Cardiac septum (tissue), 1 donor: ENCODE measurements around the gene SRSF8. TPM values are rescaled to one million over a fixed set of nuclear protein-coding genes. Genes with fewer than 3 reads are reported as not detected.

ENCODE experiments used
- DNase-seq: peaks from one replicate; pipeline ENCODE4 v3.0.0-alpha.2; 2020; ENCODE audit warnings: low spot score
- intact Hi-C: fragments of 100-400 bp; cut with DNase I; formaldehyde crosslinking; loops from one replicate; pipeline ENCODE4 v1.14.0; 2022
- total RNA-seq: library from RNA; stranded (reverse); fragmentation: NEBNext Ultra II Directional; extraction: Animal tissue kit (Norgen Biotek cat#: 25700); gene quantifications from one replicate; pipeline ENCODE4 v1.2.1, GENCODE V29; 2021
- donor health status: DM: no; HTN: no; CAD: no.

Gene SRSF8
- total RNA-seq, 1 donor from 2014 or later = 25.1 TPM

GRCh38 chr11:95089620-95090542 lies 23.2 kb downstream of the SRSF8 start, which contains the start of gene ENDOD1:
TSS of gene ENDOD1 (plus strand) at chr11:95089846. CDS start at chr11:95089928, 82 bp downstream.
- intact Hi-C loops = loop anchor here (5.0 to 10.0 kb wide), 2 partner anchors 62 to 145 kb away; partner anchors contain the start of gene SESN3
- DNase-seq = peak; percentile 92

- no peak for DNase-seq
- intact Hi-C loops = loop anchor here (2.0 to 10.0 kb wide), 2 partner anchors 23 to 143 kb away; partner anchors contain the start of gene SESN3
Observed at GRCh38 chr11:95091663-95092180, 25.0 kb downstream of the SRSF8 start.

GRCh38 chr11:95092549-95093324 lies 26.0 kb downstream of the SRSF8 start:
- no peak for DNase-seq
- intact Hi-C loops = loop anchor here (2.0 to 10.0 kb wide), 2 partner anchors 24 to 142 kb away; partner anchors contain the start of gene SESN3

- intact Hi-C loops = loop anchor here (2.0 to 10.0 kb wide), 2 partner anchors 25 to 141 kb away; partner anchors contain the start of gene SESN3
- no peak for DNase-seq
Observed at GRCh38 chr11:95093548-95093947, 26.8 kb downstream of the SRSF8 start.

- intact Hi-C loops = loop anchor here (10.0 kb wide), 1 partner anchor 139 kb away; the partner anchor contains the start of gene SESN3
- DNase-seq = no peak
Observed at GRCh38 chr11:95095858-95096587, 29.3 kb downstream of the SRSF8 start.

GRCh38 chr11:95097209-95097608 lies 30.5 kb downstream of the SRSF8 start:
- DNase-seq = no peak
- intact Hi-C loops = loop anchor here (10.0 kb wide), 1 partner anchor 138 kb away; the partner anchor contains the start of gene SESN3

GRCh38 chr11:95098826-95099225 lies 32.1 kb downstream of the SRSF8 start:
- DNase-seq = no peak
- intact Hi-C loops = loop anchor here (10.0 kb wide), 1 partner anchor 136 kb away; the partner anchor contains the start of gene SESN3

- intact Hi-C loops = no loop called here
- DNase-seq = no peak
Observed at GRCh38 chr11:95100191-95100648, 33.5 kb downstream of the SRSF8 start.

GRCh38 chr11:95100856-95101507 lies 34.3 kb downstream of the SRSF8 start:
- DNase-seq = no peak
- intact Hi-C loops = no loop called here

- intact Hi-C loops = no loop called here
- DNase-seq = no peak
Observed at GRCh38 chr11:95101935-95102334, 35.2 kb downstream of the SRSF8 start.

GRCh38 chr11:95102733-95103132 lies 36.0 kb downstream of the SRSF8 start:
- no peak for DNase-seq
- intact Hi-C loops = no loop called here

- intact Hi-C loops = no loop called here
Observed at GRCh38 chr11:95103701-95104100, 37.0 kb downstream of the SRSF8 start.

GRCh38 chr11:95104121-95104830 lies 37.6 kb downstream of the SRSF8 start:
- no peak for DNase-seq
- intact Hi-C loops = no loop called here

More at GRCh38 chr11:95103701-95104100, 37.0 kb downstream of the SRSF8 start:
- no peak for DNase-seq

- DNase-seq = no peak
- intact Hi-C loops = no loop called here
Observed at GRCh38 chr11:95104856-95105255, 38.1 kb downstream of the SRSF8 start.

- no peak for DNase-seq
- intact Hi-C loops = loop anchor here (2.0 kb wide), 1 partner anchor 43 kb away; no protein-coding TSS in a partner anchor
Observed at GRCh38 chr11:95108159-95108611, 41.5 kb downstream of the SRSF8 start.

- intact Hi-C loops = loop anchor here (2.0 kb wide), 1 partner anchor 42 kb away; no protein-coding TSS in a partner anchor
- DNase-seq = no peak
Observed at GRCh38 chr11:95108671-95109551, 42.2 kb downstream of the SRSF8 start.
